WTC11 (cell line): Measurements from ENCODE around the gene CHRNA5. TPM values are rescaled to one million over a fixed set of nuclear protein-coding genes. Genes with fewer than 3 reads are reported as not detected.
A peak's percentile ranks its signal among the peaks of the same experiment; 100 is the strongest.

Source experiments
- ATAC-seq: fragments of 200-7000 bp; cut with Tn5 transposase; 2 replicates; pipeline ENCODE4 v1.10.0; 2021; ENCODE audit warnings: mild to moderate bottlenecking, moderate library complexity
- CTCF ChIA-PET: fragments of 300-600 bp; sonication (Branson Sonifier 250); formaldehyde crosslinking; loops from one replicate; lab custom pipeline; 2021; ENCODE audit warnings: antibody characterized with exemption; lab: Charles Lee
- POLR2A ChIA-PET: fragments of 350-600 bp; sonication (Branson Sonifier 250); formaldehyde crosslinking; loops from one replicate; lab custom pipeline; 2021; ENCODE audit warnings: antibody characterized with exemption; lab: Charles Lee
- DNase-seq: peaks from one replicate; pipeline ENCODE4 v3.0.0; 2021; ENCODE audit warnings: low spot score
- H3K27ac Mint-ChIP-seq: 2 replicates; pipeline ENCODE4 v1.8.0; 2021; ENCODE audit warnings: mixed read lengths
- H3K27me3 Mint-ChIP-seq: 2 replicates; pipeline ENCODE4 v1.8.0; 2021; ENCODE audit warnings: low read depth, mild to moderate bottlenecking, moderate library complexity, mixed read lengths
- H3K36me3 Mint-ChIP-seq: 2 replicates; pipeline ENCODE4 v1.8.0; 2021; ENCODE audit warnings: mixed read lengths
- H3K4me1 Mint-ChIP-seq: 2 replicates; pipeline ENCODE4 v1.8.0; 2022; ENCODE audit warnings: mixed read lengths
- H3K4me3 Mint-ChIP-seq: 2 replicates; pipeline ENCODE4 v1.8.0; 2021; ENCODE audit warnings: mild to moderate bottlenecking, moderate library complexity, mixed read lengths
- H3K9me3 Mint-ChIP-seq: 2 replicates; pipeline ENCODE4 v1.8.0; 2021; ENCODE audit warnings: mixed read lengths
- AR ChIP-seq: fragments of 250-450 bp; sonication (Bioruptor Pico); IDR thresholded peaks from 2 replicates; pipeline ENCODE4 v1.9.0; 2021; ENCODE audit warnings: mild to moderate bottlenecking
- ATF2 ChIP-seq: sonication (generic); formaldehyde crosslinking; IDR thresholded peaks from 2 replicates; pipeline ENCODE4 v1.8.1; 2022; ENCODE audit warnings: low read depth, missing genetic modification reagents, borderline replicate concordance
- CREB1 ChIP-seq: sonication (generic); formaldehyde crosslinking; IDR thresholded peaks from 2 replicates; pipeline ENCODE4 v1.8.0; 2023; ENCODE audit warnings: mild to moderate bottlenecking, missing genetic modification reagents
- ELF4 ChIP-seq: sonication (generic); formaldehyde crosslinking; IDR thresholded peaks from 2 replicates; pipeline ENCODE4 v1.8.1; 2022; ENCODE audit warnings: low read depth, mild to moderate bottlenecking, moderate library complexity, missing genetic modification reagents
- ESRRA ChIP-seq: sonication (generic); formaldehyde crosslinking; IDR thresholded peaks from 2 replicates; pipeline ENCODE4 v1.8.1; 2022; ENCODE audit warnings: mild to moderate bottlenecking, missing genetic modification reagents, borderline replicate concordance
- ETV6 ChIP-seq: sonication (generic); formaldehyde crosslinking; IDR thresholded peaks from 2 replicates; pipeline ENCODE4 v1.8.1; 2022; ENCODE audit warnings: mild to moderate bottlenecking, missing genetic modification reagents
- FOXJ3 ChIP-seq: sonication (generic); formaldehyde crosslinking; IDR thresholded peaks from 2 replicates; pipeline ENCODE4 v1.9.0; 2021; ENCODE audit warnings: missing genetic modification reagents, mild to moderate bottlenecking, borderline replicate concordance
- NFYB ChIP-seq: sonication (generic); formaldehyde crosslinking; conservative IDR thresholded peaks from 2 replicates; pipeline ENCODE4 v1.8.0; 2022; ENCODE audit warnings: low read depth, missing genetic modification reagents
- NR2C2 ChIP-seq: sonication (generic); formaldehyde crosslinking; IDR thresholded peaks from 2 replicates; pipeline ENCODE4 v1.8.0; 2022; ENCODE audit warnings: mild to moderate bottlenecking, missing genetic modification reagents
- PRDM15 ChIP-seq: sonication (generic); formaldehyde crosslinking; IDR thresholded peaks from 2 replicates; pipeline ENCODE4 v1.8.0; 2022; ENCODE audit warnings: missing genetic modification reagents
- TCF7 ChIP-seq: sonication (generic); formaldehyde crosslinking; IDR thresholded peaks from 2 replicates; pipeline ENCODE4 v1.8.0; 2022; ENCODE audit warnings: mild to moderate bottlenecking, low read depth, missing genetic modification reagents, moderate library complexity
- TEAD4 ChIP-seq: sonication (generic); formaldehyde crosslinking; IDR thresholded peaks from 2 replicates; pipeline ENCODE4 v1.8.0; 2022; ENCODE audit warnings: mild to moderate bottlenecking, missing genetic modification reagents
- ZBTB21 ChIP-seq: sonication (generic); formaldehyde crosslinking; IDR thresholded peaks from 2 replicates; pipeline ENCODE4 v1.8.1; 2023; ENCODE audit warnings: mild to moderate bottlenecking, missing genetic modification reagents, borderline replicate concordance
- ZNF232 ChIP-seq: sonication (generic); formaldehyde crosslinking; IDR thresholded peaks from 2 replicates; pipeline ENCODE4 v1.8.0; 2022; ENCODE audit warnings: mild to moderate bottlenecking, missing genetic modification reagents
- ZNF263 ChIP-seq: sonication (generic); formaldehyde crosslinking; IDR thresholded peaks from 2 replicates; pipeline ENCODE4 v1.8.1; 2022; ENCODE audit warnings: low read depth, mild to moderate bottlenecking, moderate library complexity, missing genetic modification reagents
- ZNF423 ChIP-seq: fragments of 250-450 bp; sonication (Bioruptor Pico); IDR thresholded peaks from 2 replicates; pipeline ENCODE4 v2.1.2; 2022; ENCODE audit warnings: mild to moderate bottlenecking, moderate library complexity
- total RNA-seq: library from RNA; stranded (reverse); gene quantifications from 3 replicates; pipeline ENCODE4 v1.2.3, GENCODE V29; 2021
- TF ChIP-seq, protein P1 (sequence below): sonication (generic); formaldehyde crosslinking; IDR thresholded peaks from 2 replicates; pipeline ENCODE4 v1.8.1; 2022; ENCODE audit warnings: mild to moderate bottlenecking, moderate library complexity, missing genetic modification reagents
- TF ChIP-seq, protein P2 (sequence below): sonication (generic); formaldehyde crosslinking; IDR thresholded peaks from 2 replicates; pipeline ENCODE4 v1.8.1; 2023; ENCODE audit warnings: mild to moderate bottlenecking, missing genetic modification reagents
- TF ChIP-seq, protein P3 (sequence below): fragments of 200-600 bp; IDR thresholded peaks from 2 replicates; pipeline ENCODE4 v1.8.0; 2022; ENCODE audit warnings: antibody characterized with exemption

Gene CHRNA5
- total RNA-seq, 1 experiment from 2014 or later: 21.0 TPM

DNA sequence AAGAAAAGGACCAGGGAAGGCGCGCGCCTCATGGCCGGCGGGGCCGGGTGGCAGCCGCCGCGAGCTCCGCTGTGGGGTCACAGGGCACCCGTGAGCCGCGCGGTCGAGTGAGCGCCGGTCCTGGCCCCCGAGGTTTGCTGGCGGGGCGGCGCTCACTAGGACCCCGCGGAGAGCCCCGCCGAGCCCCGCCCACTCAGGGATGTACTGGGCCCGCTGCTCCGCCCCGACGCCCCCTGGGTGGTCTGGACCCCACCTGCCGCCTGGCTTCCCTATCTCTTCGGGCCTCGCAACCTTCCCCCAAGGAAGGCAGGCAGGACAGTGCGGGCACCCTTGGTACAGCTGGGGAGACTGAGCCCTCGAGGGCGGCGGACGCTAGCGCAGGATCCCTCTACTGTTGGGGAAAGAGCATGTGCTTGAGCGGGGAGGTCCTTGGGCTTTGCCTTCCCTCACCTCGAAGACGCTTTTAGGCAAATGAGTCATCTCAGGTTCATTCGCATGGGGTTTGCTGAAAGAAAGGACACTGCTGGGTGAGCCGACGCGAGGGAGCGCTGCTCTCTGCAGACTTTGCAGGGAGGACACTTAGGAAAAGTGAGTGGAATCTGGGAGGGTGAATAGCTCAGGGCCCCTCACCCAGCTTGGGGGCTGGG is 75.9 kb downstream of the CHRNA5 start, which contains the start of gene CHRNB4 (continued):
- TF ChIP-seq ELF4 (CRISPR knock-in tag): peak; percentile 45; the same call in 1 of the 2 replicates
- peak; percentile 76 for TF ChIP-seq ZBTB21 (CRISPR knock-in tag)
- no peak for TF ChIP-seq ZNF232 (CRISPR knock-in tag)
- TF ChIP-seq, protein P1, sequence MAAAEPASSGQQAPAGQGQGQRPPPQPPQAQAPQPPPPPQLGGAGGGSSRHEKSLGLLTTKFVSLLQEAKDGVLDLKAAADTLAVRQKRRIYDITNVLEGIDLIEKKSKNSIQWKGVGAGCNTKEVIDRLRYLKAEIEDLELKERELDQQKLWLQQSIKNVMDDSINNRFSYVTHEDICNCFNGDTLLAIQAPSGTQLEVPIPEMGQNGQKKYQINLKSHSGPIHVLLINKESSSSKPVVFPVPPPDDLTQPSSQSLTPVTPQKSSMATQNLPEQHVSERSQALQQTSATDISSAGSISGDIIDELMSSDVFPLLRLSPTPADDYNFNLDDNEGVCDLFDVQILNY (CRISPR knock-in tag): 0 out of 2 replicates have a peak, but pooled peaks have one; percentile 50
- TF ChIP-seq TEAD4 (CRISPR knock-in tag): no peak; the same call in 1 of the 2 replicates
- peak; percentile 60; the same call in 1 of the 2 replicates for TF ChIP-seq ZNF423 (CRISPR knock-in tag)
- TF ChIP-seq, protein P2, sequence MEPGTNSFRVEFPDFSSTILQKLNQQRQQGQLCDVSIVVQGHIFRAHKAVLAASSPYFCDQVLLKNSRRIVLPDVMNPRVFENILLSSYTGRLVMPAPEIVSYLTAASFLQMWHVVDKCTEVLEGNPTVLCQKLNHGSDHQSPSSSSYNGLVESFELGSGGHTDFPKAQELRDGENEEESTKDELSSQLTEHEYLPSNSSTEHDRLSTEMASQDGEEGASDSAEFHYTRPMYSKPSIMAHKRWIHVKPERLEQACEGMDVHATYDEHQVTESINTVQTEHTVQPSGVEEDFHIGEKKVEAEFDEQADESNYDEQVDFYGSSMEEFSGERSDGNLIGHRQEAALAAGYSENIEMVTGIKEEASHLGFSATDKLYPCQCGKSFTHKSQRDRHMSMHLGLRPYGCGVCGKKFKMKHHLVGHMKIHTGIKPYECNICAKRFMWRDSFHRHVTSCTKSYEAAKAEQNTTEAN (CRISPR knock-in tag): peak; percentile 68; the same call in 1 of the 2 replicates

GRCh38 chr15:78641749-78642275 is 76.5 kb downstream of the CHRNA5 start:
- peaks cover 11% of the 10 kb centered on the region for H3K27me3 Mint-ChIP-seq
- ChIA-PET POLR2A (no interaction called here), CTCF (interaction anchor here (0.7 to 6.0 kb wide), 11 partner anchors 22 to 389 kb away, joined by 3 to 64 read pairs (median 5); partner anchors contain the start of gene CHRNA3)
- no peaks in the 10 kb centered on the region for H3K36me3 Mint-ChIP-seq
- TF ChIP-seq ZNF263 (CRISPR knock-in tag) (no peak), PRDM15 (CRISPR knock-in tag) (no peak), ETV6 (no peak), NFYB (CRISPR knock-in tag) (no peak)
- TF ChIP-seq, protein P3, sequence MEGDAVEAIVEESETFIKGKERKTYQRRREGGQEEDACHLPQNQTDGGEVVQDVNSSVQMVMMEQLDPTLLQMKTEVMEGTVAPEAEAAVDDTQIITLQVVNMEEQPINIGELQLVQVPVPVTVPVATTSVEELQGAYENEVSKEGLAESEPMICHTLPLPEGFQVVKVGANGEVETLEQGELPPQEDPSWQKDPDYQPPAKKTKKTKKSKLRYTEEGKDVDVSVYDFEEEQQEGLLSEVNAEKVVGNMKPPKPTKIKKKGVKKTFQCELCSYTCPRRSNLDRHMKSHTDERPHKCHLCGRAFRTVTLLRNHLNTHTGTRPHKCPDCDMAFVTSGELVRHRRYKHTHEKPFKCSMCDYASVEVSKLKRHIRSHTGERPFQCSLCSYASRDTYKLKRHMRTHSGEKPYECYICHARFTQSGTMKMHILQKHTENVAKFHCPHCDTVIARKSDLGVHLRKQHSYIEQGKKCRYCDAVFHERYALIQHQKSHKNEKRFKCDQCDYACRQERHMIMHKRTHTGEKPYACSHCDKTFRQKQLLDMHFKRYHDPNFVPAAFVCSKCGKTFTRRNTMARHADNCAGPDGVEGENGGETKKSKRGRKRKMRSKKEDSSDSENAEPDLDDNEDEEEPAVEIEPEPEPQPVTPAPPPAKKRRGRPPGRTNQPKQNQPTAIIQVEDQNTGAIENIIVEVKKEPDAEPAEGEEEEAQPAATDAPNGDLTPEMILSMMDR: no peak
- peaks cover 19% of the 10 kb centered on the region for H3K4me1 Mint-ChIP-seq
- peak overlapping the region; percentile 81 for H3K4me3 Mint-ChIP-seq
- H3K27ac Mint-ChIP-seq: peak overlapping the region; percentile 57; the same call in 1 of the 2 replicates
- ATAC-seq: peak; percentile 4; the same call in 1 of the 2 replicates
- no peak for DNase-seq
- H3K9me3 Mint-ChIP-seq: no peaks in the 10 kb centered on the region

- Mint-ChIP-seq H3K4me3 (no peak overlapping the region), H3K27ac (no peak overlapping the region), H3K36me3 (no peaks in the 10 kb centered on the region), H3K4me1 (peaks cover 19% of the 10 kb centered on the region), H3K27me3 (peaks cover 11% of the 10 kb centered on the region), H3K9me3 (no peaks in the 10 kb centered on the region)
- TF ChIP-seq CREB1 (CRISPR knock-in tag) (no peak), NR2C2 (CRISPR knock-in tag) (no peak), TCF7 (no peak), AR (CRISPR knock-in tag) (no peak), ATF2 (no peak), FOXJ3 (CRISPR knock-in tag) (no peak), ESRRA (CRISPR knock-in tag) (no peak)
- ChIA-PET CTCF (interaction anchor here (0.7 to 6.0 kb wide), 10 partner anchors 22 to 109 kb away, joined by 3 to 64 read pairs (median 5); partner anchors contain the start of gene CHRNA3), POLR2A (no interaction called here)
- DNase-seq (no peak), ATAC-seq (no peak)
Observed at GRCh38 chr15:78642331-78642730, 77.0 kb downstream of the CHRNA5 start.
